Measurements from ENCODE around the gene ROBO2.

The ROBO2 gene, protein sequence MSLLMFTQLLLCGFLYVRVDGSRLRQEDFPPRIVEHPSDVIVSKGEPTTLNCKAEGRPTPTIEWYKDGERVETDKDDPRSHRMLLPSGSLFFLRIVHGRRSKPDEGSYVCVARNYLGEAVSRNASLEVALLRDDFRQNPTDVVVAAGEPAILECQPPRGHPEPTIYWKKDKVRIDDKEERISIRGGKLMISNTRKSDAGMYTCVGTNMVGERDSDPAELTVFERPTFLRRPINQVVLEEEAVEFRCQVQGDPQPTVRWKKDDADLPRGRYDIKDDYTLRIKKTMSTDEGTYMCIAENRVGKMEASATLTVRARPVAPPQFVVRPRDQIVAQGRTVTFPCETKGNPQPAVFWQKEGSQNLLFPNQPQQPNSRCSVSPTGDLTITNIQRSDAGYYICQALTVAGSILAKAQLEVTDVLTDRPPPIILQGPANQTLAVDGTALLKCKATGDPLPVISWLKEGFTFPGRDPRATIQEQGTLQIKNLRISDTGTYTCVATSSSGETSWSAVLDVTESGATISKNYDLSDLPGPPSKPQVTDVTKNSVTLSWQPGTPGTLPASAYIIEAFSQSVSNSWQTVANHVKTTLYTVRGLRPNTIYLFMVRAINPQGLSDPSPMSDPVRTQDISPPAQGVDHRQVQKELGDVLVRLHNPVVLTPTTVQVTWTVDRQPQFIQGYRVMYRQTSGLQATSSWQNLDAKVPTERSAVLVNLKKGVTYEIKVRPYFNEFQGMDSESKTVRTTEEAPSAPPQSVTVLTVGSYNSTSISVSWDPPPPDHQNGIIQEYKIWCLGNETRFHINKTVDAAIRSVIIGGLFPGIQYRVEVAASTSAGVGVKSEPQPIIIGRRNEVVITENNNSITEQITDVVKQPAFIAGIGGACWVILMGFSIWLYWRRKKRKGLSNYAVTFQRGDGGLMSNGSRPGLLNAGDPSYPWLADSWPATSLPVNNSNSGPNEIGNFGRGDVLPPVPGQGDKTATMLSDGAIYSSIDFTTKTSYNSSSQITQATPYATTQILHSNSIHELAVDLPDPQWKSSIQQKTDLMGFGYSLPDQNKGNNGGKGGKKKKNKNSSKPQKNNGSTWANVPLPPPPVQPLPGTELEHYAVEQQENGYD (N-terminal part only)

GRCh38 chr3:77039606-77040171 lies at the start of gene ROBO2:
TSS of gene ROBO2 (plus strand) at chr3:77040099. CDS start at chr3:77040786, 687 bp downstream.
- no peak for DNase-seq (ENCODE audit: low read depth in 2 of 2)

GRCh38 chr3:76990606-76991005 lies 49.3 kb upstream of the ROBO2 start:
- no peak for DNase-seq (ENCODE audit: low read depth in 2 of 2)

DNA sequence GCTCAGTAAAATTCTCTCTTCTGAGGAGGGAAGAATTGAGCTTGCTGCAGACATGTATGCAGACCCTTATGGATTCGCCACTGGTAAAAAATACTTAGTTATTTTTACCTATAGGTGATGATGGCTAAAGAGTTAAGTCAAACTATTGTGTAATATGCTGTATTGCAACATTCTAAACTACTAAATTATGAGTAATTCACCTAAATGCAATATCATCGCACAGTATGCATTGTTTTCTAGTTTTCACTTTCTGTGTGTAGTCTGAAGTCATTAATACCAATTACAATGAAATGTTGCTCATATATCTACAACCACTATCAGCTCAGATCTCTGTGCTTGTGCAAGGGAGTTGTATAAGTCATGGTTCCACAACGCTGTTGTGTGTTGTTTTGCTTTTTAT lies 48.7 kb upstream of the ROBO2 start:
- no peak for DNase-seq (ENCODE audit: low read depth in 2 of 2)

DNA sequence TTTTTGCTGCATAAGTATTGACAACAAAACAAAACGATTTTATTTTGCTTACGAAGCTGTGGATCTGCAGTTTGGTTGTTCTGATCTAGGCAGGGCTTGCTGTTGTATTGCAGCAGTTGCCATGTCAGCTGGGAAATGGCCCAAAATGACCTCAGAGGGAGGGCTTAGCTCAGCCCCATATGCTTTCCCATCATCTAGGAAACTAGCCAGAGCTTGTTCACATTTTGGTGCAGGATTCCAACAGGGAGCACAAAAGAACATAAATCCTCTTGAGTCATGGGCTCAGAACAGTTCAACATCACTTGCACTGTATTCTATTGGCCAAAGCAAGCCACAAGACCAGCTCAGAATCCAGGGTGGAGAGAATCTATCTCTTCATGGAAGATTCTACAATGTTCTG lies 42.2 kb upstream of the ROBO2 start:
- DNase-seq (ENCODE audit: low read depth in 2 of 2): no peak

DNA sequence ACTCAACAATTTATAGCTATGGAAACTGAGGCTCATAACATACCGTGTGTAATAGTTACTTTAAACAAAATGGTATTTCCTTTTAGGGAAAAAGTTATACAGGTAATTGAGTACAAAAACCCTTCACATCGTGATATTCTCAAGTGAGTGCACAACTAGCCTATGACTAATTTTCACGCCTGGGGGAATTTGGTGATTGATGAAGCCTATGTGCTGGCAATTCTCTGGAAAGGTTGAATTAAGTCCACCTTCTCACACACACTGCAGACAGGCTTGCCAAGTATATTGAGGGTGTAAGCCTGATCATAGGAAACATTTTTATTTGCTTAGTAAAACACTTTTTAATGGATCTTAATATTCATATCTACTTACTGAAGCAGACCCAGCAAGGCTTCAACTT lies 41.3 kb upstream of the ROBO2 start:
- no peak for DNase-seq (ENCODE audit: low read depth in 2 of 2)

DNA sequence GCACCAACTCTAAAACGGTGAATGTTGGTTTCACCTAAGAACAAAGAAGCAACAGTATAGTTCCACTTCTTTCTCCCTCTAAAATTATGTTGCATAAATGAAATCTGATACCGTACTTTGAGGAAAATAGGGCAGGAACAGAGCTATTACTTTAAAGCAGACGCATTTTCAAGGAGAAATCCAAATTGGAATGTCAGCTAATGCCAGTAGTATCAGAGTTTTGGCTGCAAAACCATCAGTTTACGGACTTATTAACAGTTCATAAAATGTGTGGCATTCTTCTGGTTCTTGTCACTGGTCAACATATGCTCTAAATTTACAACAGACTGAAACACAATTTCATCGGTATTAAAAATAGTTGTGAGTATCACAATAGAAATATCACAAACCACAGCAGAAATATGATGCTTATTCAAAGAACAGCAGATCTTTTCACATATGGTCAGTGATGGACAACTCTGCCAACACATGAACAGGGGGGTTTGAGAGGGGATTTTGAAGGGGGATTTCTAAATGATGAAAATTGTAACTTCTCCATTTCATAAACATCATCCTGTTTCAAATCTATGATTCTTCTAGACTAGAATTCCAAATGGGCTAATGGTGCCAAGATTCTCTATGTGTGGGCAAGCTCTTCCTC lies 38.7 kb upstream of the ROBO2 start:
- DNase-seq (ENCODE audit: low read depth in 2 of 2): no peak

GRCh38 chr3:77014226-77014625 lies 25.7 kb upstream of the ROBO2 start:
- DNase-seq (ENCODE audit: low read depth in 2 of 2): no peak

DNA sequence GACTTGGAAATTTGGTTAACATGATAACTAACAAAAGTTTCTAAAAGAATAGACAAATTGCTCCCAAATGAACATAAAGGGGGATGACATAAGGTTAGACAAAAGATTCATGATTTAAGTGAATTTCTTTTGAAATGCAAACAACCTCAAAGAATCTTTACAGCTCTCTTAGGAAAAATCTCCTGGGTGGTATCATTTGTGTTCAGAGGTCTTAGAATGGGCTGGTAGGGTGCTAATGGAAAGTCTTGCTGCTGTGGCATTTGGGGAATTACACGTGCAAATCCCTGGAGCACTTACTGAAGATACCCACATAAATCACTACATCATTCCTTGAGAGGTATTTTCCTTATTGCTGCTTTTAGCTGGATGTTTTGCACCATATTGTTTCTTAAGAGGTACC lies 14.4 kb upstream of the ROBO2 start:
- no peak for DNase-seq (ENCODE audit: low read depth in 2 of 2)

GRCh38 chr3:77026904-77027634 lies 12.8 kb upstream of the ROBO2 start:
- no peak for DNase-seq (ENCODE audit: low read depth in 2 of 2)

DNA sequence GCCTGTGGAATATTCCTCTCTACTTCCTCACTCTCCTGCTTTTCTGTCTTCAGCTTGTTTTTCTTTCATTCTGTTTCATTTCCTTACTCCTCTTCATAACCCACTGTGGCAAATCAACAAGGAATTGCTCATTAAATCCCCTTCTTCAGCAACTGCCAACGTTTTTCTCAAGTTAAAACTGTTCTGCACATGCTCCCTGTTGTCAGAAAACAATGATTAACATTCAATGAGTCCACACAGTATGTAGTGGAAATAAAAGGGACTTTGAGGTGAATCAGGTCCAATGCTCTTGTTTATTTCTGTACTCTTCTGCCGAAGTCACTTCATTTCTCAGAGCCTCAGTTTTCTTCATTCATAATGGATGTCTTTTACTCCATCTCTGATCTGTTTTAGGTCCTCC lies 11.9 kb upstream of the ROBO2 start:
- no peak for DNase-seq (ENCODE audit: low read depth in 2 of 2)

GRCh38 chr3:77038468-77038929 lies 1.4 kb upstream of the ROBO2 start:
- DNase-seq (ENCODE audit: low read depth in 2 of 2): no peak

GRCh38 chr3:77038930-77039605 lies 831 bp upstream of the ROBO2 start:
- no peak for DNase-seq (ENCODE audit: low read depth in 2 of 2)

- no peak for DNase-seq (ENCODE audit: low read depth in 2 of 2)
Measured at GRCh38 chr3:77040216-77040615, 317 bp downstream of the ROBO2 start.

- no peak for DNase-seq (ENCODE audit: low read depth in 2 of 2)
Measured at GRCh38 chr3:77040926-77041722, 1.2 kb downstream of the ROBO2 start.

- DNase-seq (ENCODE audit: low read depth in 2 of 2): no peak
Measured at GRCh38 chr3:77041811-77042210, 1.9 kb downstream of the ROBO2 start.

DNA sequence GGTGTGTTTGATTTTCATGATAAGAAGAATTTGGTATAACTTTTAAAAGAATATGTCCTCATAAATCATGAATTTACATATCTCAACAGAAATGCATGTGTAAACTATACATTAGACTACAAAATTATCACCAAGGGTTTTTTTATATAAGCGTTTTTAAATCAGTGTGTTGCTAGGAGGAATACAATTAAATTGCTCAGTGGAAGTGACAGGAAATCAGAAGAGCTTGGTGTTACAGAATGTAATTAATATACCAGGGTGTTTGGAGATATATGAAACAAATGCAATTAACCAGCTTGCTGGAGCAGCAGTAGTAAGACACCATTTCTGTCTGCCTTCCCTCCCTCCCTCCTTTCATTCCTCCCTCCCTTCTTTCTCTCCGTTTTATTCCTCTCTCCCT lies 2.4 kb downstream of the ROBO2 start:
- DNase-seq (ENCODE audit: low read depth in 2 of 2): no peak

DNA sequence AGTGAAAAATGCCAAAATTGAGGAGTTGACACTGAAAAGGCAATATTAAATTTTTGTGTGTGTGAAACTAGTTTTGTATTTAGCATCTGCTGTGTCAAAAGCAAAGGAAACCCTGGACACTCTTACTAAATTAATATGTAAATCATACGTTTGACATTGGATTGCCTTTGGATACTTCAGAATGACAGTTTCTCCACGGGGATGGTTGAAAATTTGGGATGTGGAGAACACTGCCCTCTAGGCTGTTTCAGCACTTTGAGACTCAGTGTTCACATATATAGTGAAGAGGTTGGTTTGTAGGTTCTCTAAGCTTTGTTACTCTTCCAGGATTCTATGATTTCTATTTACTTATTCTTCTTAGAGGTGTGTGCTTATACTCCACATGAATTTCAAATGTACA lies 3.0 kb downstream of the ROBO2 start:
- no peak for DNase-seq (ENCODE audit: low read depth in 2 of 2)

DNA sequence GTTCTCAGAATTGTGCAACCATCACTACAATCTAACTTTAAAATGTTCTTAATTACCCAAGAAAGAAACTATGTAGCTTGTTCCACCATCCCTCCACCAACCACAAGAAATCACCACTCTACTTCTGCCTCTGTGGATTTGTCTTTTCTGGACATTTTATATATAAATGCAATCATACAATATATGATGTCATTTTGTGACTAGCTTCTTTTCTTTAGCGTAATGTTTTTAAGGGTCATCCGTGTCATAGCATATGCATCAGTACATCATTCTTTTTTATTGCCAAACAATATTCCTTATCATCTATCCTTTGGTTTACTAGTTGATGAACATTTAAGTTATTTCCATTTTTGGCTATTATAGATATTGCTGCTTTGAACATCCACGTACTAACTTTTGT lies 5.8 kb downstream of the ROBO2 start:
- no peak for DNase-seq (ENCODE audit: low read depth in 2 of 2)

- DNase-seq (ENCODE audit: low read depth in 2 of 2): no peak
Measured at GRCh38 chr3:77048186-77048585, 8.3 kb downstream of the ROBO2 start.

Data from stimulated activated CD8-positive, alpha-beta memory T cell treated with anti-CD3 and anti-CD28 coated beads, Interleukin-2, amount 100 ng/mL, for 48 hours (primary cell).